HPDE6-E6E7 (cell line): ENCODE data around the gene ITM2B.
"Not testable (repeated sequence)": the region's sequence is repeated elsewhere in the genome, so short reads cannot be mapped to it uniquely, and the experiment has no call there.

Source experiments
- DNase-seq: peaks from one replicate; pipeline ENCODE4 v3.0.0; 2011; ENCODE audit warnings: missing footprints; ENCODE audit errors: extremely low spot score

The ITM2B gene

DNA sequence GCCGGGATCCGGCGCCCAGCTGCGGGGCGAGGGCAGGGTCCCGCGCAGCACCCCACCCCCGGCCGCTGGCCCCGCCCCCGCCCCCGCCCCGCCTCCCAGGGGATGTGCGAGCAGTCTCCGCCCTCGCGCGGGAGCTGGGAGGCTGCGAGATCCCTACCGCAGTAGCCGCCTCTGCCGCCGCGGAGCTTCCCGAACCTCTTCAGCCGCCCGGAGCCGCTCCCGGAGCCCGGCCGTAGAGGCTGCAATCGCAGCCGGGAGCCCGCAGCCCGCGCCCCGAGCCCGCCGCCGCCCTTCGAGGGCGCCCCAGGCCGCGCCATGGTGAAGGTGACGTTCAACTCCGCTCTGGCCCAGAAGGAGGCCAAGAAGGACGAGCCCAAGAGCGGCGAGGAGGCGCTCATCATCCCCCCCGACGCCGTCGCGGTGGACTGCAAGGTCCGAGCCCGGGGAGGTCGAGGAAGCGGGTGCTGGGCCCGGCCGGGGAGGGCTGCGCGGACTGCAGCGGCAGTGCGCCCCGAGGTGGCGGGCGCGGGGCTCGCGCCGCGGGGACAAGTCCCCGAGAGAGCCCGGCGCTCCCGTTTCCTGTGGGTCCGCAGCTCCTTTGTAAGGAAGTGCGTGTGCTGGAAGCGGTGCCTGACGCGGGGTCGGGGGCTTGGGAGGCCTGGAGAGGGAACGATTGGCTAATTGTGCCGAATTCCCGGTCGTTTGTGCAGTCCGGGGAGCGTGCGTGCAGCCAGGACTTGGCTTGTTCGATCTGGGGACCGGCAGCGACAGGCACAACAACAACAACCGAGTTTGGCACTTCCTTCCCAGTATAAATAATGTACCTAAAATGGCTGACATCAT is at the start of gene ITM2B:
Gene ITM2B, plus strand, starts transcription at position 161 of the 843 bp plus-strand sequence. Its CDS starts 155 bp downstream, at position 316.
- peak; percentile 13 for DNase-seq

DNA sequence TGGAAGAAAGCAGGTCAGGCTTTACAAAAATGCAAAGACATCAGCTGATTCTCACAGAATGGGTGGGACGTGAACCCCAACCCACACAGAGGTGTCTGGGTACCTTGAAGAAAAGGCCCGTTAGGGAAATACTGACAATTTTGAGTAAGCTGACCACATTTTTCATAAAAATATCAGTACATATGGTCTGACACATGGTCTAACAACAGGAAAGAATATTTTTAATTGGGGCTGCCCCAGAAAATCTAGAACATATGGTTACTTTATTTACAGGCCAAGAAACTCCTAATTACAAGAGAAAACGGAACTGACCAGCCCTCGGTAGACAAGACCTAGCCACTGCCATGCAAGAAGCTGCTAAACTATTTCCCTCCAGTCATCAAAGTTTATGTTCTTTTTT is 48.7 kb upstream of the ITM2B start:
- DNase-seq = no peak

DNA sequence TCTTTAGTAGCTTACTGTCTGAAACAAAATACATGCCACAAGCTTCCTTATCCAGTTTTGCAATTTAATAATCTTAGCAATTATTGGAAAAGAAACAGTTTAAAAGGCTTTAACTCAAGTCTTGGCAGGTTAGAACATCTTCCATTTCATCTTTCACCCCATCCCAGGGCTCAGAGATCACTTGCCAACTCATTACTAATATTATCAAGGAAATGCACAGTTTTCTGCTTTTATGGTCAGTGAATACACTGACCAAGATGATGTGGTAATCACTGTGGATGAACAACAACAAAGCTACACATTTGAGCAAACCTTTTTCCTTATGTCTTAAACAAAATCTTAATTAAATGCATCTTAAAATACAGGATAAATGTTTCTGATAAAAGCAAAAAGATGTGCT is 48.0 kb upstream of the ITM2B start:
- DNase-seq = no peak

DNA sequence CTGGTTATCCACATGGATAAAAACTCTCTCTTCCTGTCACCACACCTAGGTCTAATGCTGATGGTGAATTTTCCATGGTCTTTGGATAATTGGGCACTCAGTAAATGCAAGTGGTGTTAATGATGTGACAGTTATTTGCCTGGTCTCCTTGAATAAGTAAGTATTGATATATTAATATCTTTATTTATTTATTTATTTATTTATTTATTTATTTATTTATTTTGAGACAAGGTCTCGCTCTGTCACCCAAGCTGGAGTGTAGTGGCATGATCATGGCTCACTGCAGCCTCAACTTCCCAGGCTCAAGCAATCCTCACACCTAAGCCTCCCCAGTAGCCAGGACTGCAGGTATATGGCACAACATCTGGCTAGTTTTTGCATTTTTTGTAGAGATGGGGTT is 46.3 kb upstream of the ITM2B start:
- no peak for DNase-seq

DNA sequence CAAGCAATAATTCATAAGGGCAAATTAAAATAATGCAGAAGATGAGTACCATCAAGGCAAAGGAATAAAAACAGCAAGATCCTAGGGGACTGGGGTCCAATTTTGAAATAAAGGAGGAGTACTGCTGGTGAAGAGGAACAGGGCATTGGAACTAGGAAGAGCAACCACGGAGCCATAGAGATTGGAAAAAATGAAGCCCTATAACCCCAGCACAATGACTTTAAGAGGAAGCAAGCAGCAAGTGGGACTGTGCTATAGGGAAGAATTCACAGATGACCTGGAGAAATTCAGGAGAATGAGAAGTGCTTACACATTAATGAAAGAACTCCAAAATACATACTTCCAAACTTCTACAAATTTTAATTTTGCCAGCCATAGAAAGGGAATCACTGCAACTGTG is 44.9 kb upstream of the ITM2B start:
- DNase-seq = no peak

DNA sequence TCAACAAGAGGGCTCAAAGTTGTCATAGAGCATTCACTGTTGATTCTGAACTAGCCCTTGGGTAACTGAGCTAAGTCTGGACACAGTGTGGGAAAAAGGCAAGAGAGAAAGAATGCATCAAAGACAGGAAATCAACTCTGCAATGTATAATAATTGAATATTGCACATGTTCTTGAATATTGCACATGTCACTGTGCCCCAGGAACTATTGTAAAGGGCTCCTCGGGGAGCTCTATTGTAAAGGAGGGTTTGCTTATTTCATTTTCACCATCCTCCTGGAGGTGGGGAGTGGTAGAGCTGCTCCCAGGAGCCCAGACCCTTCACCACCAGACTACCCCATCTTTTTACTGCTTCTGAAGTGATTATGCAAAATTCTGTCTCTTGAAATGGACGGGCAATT is 44.4 kb upstream of the ITM2B start:
- no peak for DNase-seq

DNA sequence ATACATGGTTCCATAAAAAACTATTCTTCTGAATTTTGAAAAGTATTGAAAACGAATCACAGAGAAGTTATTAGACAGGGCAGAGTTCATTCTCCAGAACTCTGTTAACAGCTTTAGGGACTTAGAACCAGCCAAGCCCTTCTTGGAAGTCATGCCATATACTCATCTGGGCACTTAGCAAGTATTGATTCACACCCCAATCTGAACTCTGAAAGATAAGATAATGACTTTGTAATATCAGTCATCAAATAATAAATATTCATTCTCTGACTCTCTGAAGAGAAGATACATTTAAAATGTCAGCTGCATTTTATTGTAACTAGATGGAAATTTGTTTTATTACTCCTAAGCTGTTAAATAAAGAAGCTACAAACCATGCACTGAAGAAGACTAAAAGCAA is 43.8 kb upstream of the ITM2B start:
- DNase-seq = no peak

DNA sequence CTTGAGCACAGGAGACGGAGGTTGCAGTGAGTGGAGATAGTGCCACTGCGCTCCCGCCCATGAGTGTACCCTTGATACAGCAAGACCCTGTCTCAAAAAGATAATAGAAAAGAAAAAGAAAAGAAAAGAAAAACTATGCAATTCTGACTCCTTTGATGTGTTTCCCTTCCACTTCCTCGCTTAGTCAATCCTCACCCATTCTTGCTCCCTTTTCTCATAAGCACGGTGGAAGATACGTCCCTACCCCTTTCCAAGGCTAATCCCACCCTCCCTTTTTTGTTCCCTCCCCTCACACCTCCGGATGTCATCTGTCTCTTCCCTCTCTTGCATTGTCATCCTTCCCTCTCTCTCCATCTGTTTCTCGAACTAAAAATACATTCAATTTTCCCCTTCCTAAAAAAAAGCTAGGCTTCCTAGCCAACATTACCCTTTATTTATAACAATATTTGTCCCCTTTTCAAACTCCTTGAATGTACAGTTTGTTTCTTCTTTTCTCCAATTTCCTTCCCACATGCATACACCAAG is 40.5 kb upstream of the ITM2B start:
- no peak for DNase-seq

DNA sequence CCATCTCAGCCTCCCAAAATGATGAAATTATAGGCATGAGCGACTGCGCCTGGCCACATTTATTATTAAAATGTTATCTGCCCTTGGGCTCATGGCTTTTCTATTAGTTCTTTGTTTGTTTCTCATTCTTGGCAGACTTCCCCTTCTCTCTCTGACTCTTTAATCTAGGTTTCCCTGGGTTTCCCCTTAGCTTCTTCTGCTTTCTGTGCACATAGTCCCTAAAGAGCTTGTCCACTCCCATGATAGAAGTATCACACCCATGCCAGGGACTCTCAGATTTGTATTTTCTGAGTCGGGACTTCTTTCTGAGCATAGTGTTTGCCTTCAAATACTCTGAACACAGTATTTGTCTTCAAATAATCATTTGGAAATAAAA is 38.6 kb upstream of the ITM2B start:
- no peak for DNase-seq

DNA sequence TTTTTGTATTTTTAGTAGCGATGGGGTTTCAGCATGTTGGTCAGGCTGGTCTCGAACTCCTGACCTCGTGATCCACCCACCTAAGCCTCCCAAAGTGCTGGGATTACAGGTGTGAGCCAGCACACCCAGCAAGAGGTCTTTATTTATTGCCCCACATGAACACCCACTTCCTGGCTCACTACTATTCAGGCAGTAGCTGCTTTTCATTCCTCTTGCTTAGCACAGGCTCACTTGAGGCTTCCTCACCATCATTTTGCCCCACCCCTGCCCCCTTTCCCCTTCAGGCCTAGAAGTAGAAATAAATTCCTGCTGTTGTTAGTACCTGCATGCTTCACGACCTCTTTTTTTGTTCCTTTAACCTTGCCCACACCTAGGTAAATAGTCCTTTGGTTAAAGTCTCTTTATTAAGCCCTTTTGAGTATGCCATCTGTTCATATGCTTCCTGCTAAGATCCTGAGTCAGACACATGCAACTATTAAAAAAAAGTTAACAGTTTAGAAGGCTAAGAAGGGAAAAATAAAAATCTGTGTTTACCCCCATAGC is 33.5 kb upstream of the ITM2B start:
- no peak for DNase-seq

DNA sequence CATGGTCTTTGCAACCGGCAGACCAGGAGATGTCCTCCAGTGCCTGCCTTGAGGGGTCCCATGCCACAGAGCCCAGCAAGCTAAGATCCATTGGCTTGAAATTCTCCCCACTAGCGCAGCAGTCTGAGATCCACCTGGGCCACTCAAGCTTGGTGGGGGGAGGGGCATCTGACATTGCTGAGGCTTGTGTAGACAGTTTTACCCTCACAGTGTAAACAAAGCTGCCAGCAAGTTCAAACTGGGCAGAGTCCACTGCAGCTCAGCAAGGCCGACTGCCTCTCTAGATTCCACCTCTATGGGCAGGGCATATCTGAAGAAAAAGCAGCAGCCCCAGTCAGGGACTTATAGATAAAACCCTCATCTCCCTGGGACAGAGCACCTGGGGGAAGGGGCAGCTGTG is 32.0 kb upstream of the ITM2B start:
- no peak for DNase-seq

DNA sequence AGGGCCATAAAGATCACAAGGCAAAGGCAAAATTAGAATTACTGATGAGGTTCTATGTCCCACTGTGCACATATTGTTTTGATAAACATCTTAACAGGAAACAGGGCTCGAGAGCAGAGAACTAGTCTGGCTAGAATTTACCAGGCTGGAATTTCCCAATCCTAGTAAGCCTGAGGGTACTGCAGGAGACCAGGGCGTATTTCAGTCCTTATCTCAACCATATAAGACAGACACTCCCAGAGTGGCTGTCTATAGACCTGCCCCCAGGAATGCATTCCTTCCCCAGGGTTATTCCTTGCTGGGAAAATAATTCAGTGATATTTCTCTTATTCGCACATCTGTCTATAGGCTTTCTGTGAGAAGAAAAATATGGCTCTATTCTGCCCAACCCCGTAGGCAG is 25.8 kb upstream of the ITM2B start:
- DNase-seq = not testable (repeated sequence)

DNA sequence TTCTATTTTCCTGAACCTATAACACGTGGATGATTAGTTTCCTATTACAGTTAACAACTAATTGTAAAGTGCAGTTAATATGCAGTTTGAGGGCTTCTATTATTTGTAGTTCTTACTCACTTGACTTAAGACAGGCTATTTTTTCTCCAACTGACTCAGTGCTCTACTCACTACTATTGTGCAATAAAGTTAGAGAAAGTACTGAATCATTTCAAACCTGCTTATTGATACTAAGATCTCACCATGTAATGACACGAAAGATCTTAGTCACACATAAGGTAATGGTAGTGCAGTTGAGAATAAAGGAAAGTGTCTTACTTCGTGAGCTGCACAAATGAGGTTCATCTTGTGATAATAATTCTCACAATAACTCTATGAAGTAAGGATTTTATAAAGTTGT is 22.8 kb upstream of the ITM2B start:
- DNase-seq = peak; percentile 47

DNA sequence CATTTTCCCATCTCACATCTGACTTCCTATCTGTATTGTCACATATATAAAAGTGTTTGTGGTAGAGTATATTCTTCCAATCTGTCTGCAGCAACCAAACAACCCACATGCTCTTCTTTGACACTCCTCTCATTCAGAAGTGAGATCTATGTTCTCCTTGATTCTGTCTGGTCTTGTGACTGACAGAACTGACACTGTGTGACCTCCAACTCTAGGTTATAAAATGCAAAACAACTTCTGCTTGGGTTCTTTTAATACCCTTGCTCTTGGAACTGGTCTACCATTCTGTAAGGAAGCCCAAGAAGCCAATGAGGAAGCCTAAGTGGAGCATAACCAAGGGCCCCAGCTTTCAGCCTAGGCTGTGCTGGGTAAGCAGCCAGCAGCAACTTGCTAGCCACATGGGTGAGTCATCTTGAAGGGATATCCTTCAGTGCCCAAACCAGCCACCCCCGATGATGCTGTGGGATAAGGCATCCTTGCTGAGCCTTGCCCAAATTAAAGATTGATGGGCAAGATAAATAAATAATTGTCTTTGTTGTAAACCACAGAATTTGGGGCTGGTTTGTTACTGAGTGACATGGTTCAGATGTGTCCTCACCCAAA is 18.4 kb upstream of the ITM2B start:
- no peak for DNase-seq

DNA sequence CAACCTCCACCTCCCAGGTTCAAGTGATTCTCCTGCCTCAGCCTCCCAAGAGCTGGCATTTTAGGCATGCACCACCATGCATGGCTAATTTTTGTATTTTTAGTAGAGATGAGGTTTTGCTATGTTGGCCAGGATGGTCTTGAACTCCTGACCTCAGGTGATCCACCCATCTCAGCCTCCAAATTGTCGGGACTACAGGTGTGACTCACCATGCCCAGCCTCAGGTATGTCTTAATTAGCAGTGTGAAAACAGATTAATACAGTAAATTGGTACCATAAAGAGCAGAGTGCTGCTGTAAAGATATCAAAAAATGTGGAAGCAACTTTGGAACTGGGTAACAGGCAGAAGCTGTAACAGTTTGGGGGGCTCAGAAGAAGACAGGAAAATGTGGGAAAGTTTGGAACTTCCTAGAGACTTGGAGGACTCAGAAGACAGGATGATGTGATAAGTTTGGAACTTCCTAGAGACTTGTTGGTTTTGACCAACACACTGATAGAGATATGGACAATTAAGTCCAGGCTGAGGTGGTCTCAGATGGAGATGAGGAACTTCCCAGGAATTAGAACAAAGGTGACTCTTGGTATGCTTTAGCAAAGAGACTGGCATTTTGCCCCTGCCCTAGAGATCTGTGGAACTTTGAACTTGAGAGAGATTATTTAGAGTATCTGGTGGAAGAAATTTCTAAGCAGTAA is 17.3 kb upstream of the ITM2B start:
- DNase-seq = not testable (repeated sequence)

DNA sequence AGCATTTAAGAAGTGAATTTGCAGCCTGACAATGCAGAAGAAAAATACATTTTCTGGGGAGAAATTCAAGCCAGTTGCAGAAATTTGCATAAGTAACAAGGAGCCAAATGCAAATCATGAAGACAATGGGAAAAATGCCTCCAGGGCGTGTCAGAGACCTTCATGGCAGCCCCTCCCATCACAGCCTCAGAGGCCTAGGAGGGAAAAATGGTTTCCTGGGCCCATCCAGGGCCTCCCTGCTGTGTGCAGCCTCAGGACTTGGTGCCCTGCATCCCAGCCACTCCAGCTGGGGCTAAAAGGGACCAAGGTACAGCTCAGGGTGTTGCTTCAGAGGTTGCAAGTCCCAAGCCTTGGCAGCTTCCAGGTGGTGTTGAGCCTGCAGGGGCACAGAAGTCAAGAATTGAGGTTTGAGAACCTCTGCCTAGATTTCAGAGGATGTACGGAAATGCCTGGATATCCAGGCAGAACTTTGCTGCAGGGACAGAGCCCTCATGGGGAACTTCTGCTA is 16.7 kb upstream of the ITM2B start:
- no peak for DNase-seq

DNA sequence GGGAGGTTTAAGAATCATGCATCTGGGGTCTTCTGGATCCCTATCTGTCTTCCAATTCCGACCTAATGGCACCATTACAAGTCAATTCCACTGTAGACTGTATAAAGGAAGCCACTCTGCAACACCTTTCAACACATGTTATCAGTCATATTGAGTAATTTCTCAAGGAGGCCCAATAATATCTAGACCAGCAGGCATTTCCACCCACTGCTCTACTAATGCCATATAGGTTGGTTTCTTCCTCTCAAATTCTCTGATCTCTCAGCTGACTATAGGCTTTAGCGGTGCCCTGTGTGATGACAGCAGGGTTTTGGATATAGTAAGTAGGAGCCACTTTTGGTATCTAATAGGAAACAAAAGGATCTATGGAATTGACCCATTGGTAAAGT is 12.4 kb upstream of the ITM2B start:
- no peak for DNase-seq

DNA sequence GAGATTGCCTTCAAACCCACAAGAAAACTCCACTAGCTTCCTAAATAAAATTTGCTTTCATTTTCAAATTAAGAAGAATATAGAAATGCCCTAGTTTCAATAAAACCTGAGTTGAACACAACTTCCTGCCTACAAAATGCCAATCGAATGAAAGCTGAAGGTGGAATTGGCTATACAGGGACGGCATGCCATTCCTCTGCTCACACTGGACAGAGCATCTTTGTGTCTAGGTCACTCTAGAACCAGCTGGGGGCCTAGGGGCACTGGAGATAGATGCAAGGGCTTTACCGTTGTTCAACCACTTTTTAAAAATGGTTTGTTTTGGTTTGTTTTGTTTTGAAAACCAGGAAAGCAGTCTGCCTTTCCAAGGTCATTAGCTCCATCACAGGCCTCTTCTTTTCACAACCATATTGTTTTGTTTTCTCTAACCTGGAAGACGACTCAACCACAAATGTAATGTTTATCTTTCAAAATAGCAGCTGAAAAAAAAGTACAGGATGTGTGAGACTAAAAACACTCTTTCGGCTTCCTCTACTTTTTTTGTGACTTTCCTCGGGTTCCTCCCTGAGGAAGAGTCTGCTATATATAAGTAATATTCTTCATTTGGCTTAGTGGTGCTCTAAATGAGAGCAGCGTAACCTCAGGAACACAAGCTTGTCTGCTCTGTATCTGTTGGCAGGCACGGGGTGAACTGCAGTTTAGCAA is 11.9 kb upstream of the ITM2B start:
- no peak for DNase-seq

DNA sequence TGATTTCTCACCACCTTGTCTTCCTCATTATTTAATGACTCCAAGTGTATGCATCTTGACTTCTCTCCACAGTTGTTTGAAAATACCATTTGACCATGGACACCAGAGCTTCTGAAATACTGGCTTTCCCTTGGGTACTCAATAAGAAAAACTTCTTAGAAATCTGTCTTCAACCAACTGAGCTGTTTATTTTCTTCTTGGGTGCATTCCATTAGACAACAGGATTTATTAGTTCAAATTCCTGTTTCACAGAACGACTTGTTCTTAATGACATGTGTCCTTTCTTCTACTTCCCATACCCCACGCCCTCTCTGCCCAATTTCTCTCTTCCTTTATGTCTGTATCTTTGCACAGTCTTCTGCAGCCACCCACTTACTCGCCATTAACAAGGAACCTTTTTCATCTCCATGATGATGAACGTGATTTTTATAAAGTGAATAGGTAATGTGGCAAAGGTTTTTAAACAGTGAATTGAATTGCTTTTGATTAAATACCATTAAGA is 11.3 kb upstream of the ITM2B start:
- DNase-seq = no peak

DNA sequence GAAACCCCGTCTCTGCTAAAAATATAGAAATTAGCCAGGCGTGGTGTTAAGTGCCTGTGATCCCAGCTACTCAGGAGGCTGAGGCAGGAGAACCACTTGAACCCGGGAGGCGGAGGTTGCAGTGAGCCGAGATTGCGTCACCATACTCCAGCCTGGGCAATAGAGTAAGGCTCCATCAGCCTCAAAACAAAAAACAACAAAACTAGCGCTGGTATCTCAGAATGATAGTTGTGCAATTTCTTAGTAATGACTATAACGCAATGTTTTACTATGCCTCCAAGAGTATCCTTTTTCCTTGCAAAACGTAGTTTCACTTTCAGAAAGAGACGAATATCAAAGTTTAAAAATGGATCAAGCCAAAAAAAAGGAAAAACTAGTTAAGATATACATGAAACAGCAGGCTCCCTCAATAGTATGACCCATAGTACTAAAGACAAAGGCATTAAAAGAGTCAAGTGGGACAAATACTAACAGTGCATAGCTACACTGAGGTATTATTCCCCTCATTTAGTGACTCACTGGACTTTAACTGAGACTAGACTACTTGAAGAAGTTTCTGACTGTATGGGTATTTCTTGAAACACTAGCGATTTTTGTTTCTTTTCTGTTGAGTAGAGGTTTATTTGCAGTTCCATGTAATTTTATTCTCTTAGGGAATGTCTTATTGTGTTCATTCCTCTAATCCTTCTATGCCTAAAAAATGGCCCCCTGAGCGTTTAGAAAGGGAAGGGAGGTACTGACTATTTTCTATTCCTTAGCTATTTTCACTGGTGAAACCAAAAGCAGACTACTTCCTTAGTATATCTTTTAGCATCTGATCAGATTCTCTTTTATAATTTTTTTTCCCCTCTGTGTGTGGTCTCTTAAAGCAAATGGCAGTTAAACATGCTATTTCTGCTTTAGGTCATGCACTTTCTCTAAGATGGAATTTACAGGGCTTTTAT is 10.4 kb upstream of the ITM2B start:
- no peak for DNase-seq
